Breast epithelium (tissue), 3 donors: ENCODE results near the gene ARPP19.

Experiments
- POLR2A ChIP-seq: fragments of 450-650 bp; IDR thresholded peaks from one replicate; pipeline ENCODE4 v1.6.1; 2016; ENCODE audit warnings: antibody characterized with exemption, mild to moderate bottlenecking, moderate library complexity
- POLR2AphosphoS5 ChIP-seq, 3 donors: sonication (generic); formaldehyde crosslinking; IDR thresholded peaks; one replicate each; pipeline ENCODE4 v1.6.1; 2017; ENCODE audit warnings: antibody characterized with exemption in 3 of 3
- TF ChIP-seq, protein P1 (sequence below), 3 donors: fragments of 450-650 bp; IDR thresholded peaks; one replicate each; pipeline ENCODE4 v1.5.1; 2016 to 2017; ENCODE audit warnings: antibody characterized with exemption in 3 of 3, mild to moderate bottlenecking in 3 of 3, moderate library complexity in 3 of 3

DNA sequence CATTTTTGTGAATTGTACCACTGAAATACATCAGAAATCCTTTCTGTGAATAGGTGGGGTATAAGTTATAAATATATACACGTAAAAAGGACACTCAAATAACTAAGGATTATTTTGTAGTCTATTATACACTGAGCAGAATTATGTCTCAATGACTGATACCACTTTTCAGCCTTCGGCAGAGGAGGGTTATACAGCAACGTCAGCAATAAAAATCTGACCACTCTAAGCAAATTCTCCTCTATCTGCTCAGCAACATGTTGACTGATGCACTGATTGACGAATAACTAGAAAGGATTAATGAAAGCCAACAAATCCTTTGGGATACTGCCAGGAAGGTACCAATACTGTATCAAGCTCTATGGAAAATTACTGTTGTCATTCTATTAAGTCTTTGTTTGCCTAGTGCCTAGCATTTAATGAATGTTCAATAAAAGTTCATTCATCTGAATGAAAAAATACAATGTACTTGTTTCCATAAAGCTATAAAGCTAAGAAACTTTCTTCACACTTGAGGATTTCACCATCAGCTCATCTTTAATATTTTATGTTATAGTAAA lies 5.2 kb downstream of the ARPP19 start:
- TF ChIP-seq, protein P1, sequence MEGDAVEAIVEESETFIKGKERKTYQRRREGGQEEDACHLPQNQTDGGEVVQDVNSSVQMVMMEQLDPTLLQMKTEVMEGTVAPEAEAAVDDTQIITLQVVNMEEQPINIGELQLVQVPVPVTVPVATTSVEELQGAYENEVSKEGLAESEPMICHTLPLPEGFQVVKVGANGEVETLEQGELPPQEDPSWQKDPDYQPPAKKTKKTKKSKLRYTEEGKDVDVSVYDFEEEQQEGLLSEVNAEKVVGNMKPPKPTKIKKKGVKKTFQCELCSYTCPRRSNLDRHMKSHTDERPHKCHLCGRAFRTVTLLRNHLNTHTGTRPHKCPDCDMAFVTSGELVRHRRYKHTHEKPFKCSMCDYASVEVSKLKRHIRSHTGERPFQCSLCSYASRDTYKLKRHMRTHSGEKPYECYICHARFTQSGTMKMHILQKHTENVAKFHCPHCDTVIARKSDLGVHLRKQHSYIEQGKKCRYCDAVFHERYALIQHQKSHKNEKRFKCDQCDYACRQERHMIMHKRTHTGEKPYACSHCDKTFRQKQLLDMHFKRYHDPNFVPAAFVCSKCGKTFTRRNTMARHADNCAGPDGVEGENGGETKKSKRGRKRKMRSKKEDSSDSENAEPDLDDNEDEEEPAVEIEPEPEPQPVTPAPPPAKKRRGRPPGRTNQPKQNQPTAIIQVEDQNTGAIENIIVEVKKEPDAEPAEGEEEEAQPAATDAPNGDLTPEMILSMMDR (IDR thresholded peaks at IDR 0.05), result no peak
- TF ChIP-seq POLR2AphosphoS5 (IDR thresholded peaks at IDR 0.05), result no peak
- no peak for TF ChIP-seq POLR2A
